Transverse colon (tissue), 4 donors: ENCODE measurements around the gene SLC6A8.
"Not testable (repeated sequence)": the region's sequence is repeated elsewhere in the genome, so short reads cannot be mapped to it uniquely, and the experiment has no call there.

Source experiments
- EP300 ChIP-seq: sonication (generic); formaldehyde crosslinking; IDR thresholded peaks from one replicate; pipeline ENCODE4 v1.6.1; 2017; ENCODE audit warnings: antibody characterized with exemption, low read depth
- POLR2A ChIP-seq: fragments of 450-650 bp; IDR thresholded peaks from one replicate; pipeline ENCODE4 v1.6.1; 2016; ENCODE audit warnings: antibody characterized with exemption, mild to moderate bottlenecking, moderate library complexity
- POLR2AphosphoS5 ChIP-seq, 3 donors: sonication (generic); formaldehyde crosslinking; IDR thresholded peaks; one replicate each; pipeline ENCODE4 v1.6.1; 2016; ENCODE audit warnings: antibody characterized with exemption in 3 of 3
- TF ChIP-seq, protein P1 (sequence below), 5 experiments: fragments of 200-600 bp in 3 of 5; fragments of 450-650 bp in 2 of 5; sonication (generic) in 3 of 5; IDR thresholded peaks; 1 replicate in 2 of 5; 2 replicates in 3 of 5; pipeline ENCODE4 v1.5.1; 2016 to 2017; ENCODE audit warnings: antibody characterized with exemption in 5 of 5, inconsistent platforms in 3 of 5, mild to moderate bottlenecking in 2 of 5, moderate library complexity in 1 of 5

DNA sequence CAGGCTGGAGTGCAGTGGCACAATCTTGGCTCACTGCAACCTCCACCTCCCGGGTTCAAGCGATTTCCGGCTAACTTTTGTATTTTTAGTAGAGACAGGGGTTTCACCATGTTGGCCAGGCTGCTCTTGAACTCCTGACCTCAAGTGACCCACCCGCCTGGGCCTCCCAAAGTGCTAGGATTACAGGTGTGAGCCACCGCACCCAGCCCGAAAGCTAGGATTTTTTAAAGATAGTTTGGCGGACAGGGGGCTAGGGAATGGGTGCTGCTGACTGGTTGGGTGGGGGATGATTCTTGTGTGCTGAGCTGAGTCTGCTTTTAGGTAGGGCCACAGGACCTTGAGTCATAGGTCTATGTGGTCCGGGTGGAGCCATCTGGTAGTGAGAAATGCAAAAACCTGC, 4.2 kb upstream of the SLC6A8 start:
- TF ChIP-seq POLR2A; EP300; POLR2AphosphoS5 (IDR thresholded peaks at IDR 0.05): not testable (repeated sequence)
- TF ChIP-seq, protein P1, sequence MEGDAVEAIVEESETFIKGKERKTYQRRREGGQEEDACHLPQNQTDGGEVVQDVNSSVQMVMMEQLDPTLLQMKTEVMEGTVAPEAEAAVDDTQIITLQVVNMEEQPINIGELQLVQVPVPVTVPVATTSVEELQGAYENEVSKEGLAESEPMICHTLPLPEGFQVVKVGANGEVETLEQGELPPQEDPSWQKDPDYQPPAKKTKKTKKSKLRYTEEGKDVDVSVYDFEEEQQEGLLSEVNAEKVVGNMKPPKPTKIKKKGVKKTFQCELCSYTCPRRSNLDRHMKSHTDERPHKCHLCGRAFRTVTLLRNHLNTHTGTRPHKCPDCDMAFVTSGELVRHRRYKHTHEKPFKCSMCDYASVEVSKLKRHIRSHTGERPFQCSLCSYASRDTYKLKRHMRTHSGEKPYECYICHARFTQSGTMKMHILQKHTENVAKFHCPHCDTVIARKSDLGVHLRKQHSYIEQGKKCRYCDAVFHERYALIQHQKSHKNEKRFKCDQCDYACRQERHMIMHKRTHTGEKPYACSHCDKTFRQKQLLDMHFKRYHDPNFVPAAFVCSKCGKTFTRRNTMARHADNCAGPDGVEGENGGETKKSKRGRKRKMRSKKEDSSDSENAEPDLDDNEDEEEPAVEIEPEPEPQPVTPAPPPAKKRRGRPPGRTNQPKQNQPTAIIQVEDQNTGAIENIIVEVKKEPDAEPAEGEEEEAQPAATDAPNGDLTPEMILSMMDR (IDR thresholded peaks at IDR 0.05) = not testable (repeated sequence)
